Ectodermal cell (in vitro differentiated cells): ENCODE measurements around the gene KRT7.
A peak's percentile ranks its signal among the peaks of the same experiment; 100 is the strongest.

Experiments
- H3K27ac ChIP-seq: 2 replicates; pipeline ENCODE4 v1.7.0; 2013; ENCODE audit warnings: mild to moderate bottlenecking, low read depth, low read length; ENCODE audit not compliant: insufficient read depth, poor library complexity, severe bottlenecking
- H3K27me3 ChIP-seq: 2 replicates; pipeline ENCODE4 v1.7.0; 2013; ENCODE audit warnings: mild to moderate bottlenecking, low read length; ENCODE audit not compliant: insufficient read depth, control insufficient read depth, poor library complexity, severe bottlenecking
- H3K36me3 ChIP-seq: one replicate; pipeline ENCODE4 v1.7.0; 2013; ENCODE audit warnings: low read length; ENCODE audit not compliant: control insufficient read depth, insufficient read depth
- H3K4me1 ChIP-seq: one replicate; pipeline ENCODE4 v1.7.0; 2013; ENCODE audit warnings: low read length; ENCODE audit not compliant: control insufficient read depth, insufficient read depth
- H3K4me3 ChIP-seq: 2 replicates; pipeline ENCODE4 v1.7.0; 2013; ENCODE audit warnings: low read depth, low read length, control low read depth; ENCODE audit not compliant: insufficient read depth
- H3K9me3 ChIP-seq: 2 replicates; pipeline ENCODE4 v1.7.0; 2013; ENCODE audit warnings: mild to moderate bottlenecking, low read length, moderate library complexity; ENCODE audit not compliant: control insufficient read depth
- WGBS, 2 experiments: methylation state at CpG; one replicate each; pipeline ENCODE4 v1.1.7; 2013; ENCODE audit warnings: missing lambda C conversion rate in 2 of 2; 5-methylcytosine and 5-hydroxymethylcytosine counted together

The KRT7 gene

DNA sequence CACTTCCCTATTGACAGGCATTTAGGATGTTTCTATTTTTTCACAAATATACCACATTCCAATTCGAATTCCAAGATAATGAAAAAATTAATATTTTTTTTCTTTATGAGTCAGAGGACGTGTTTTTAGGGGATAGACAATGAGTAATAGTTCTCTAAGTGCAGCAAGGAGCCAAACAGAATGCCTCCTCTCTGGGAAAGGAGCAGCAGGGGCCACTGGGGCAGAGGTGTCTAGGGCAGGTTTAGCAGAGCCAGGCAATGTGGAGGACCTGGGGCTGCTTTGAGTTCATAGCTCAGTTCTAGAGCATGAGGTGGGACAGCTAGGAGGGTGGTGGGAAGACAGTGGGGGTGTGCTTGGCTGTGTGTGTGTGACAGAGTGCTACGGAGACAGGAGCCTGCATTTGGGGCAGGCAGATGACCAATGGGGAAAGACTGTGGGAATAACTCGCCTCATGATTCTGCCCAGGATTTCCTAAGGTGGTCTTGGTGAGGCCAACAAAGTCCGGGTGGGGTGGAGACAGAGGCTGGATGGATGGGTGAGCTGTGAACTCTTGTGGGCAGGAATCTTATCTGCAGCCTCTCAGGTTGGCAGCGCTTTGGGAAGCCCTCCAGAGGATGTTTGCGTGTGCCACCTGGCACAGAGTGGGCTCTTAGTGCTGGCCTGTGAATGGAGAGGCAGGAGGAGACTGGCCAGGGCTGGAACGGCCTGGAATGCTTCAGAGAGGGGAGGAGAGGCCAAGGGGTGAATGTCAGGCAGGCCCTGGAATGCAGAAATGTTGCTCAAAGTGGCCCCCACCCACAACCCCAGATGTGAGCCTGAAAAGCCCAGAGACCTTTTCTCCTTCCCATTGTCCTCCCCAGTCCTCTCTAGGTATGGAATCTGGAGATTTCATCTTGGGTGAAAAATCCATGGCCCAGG lies 2.4 kb upstream of the KRT7 start:
- WGBS, 2 experiments, result 77 to 81% methylated on average over 7 of the region's 8 CpGs
- H3K27me3 ChIP-seq, result peaks cover 39% of the 10 kb centered on the region
- H3K36me3 ChIP-seq, result no peaks in the 10 kb centered on the region
- H3K9me3 ChIP-seq, result no peaks in the 10 kb centered on the region
- no peak overlapping the region for H3K4me3 ChIP-seq
- H3K4me1 ChIP-seq, result peaks cover 19% of the 10 kb centered on the region
- H3K27ac ChIP-seq, result no peak overlapping the region

GRCh38 chr12:52231305-52232202 lies 1.5 kb upstream of the KRT7 start:
- H3K27ac ChIP-seq, result no peak overlapping the region
- H3K9me3 ChIP-seq, result no peaks in the 10 kb centered on the region
- peaks cover 39% of the 10 kb centered on the region for H3K27me3 ChIP-seq
- no peak overlapping the region for H3K4me3 ChIP-seq
- H3K4me1 ChIP-seq, result peaks cover 19% of the 10 kb centered on the region
- H3K36me3 ChIP-seq, result no peaks in the 10 kb centered on the region
- WGBS, 2 experiments, result 79% methylated on average over 16 of the region's 16 CpGs

DNA sequence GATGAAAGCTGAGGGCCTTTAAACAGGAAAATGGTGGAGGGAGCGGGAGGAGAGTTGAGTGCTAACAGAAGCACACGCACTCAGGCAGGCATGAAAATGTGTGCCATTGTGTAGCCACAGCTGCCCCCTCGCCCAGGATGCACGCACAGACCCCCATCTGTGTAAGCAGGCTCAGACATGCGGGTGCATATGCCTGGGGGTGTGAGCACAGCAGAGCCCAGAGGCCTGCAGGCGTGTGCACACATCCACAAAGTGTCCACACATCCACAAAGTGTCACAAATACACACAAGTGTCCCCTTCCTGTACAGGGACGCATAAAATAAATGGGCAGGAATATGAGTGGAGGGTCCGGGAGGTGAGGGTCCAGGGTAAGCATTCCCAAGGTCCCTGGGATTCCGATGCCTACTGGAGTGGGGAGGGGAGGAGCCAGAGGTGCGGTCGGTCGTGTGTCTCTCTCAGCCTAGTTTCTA lies 805 bp upstream of the KRT7 start:
- H3K4me3 ChIP-seq, result no peak overlapping the region
- 65 to 67% methylated on average over 12 of the region's 12 CpGs for WGBS, 2 experiments
- H3K9me3 ChIP-seq, result no peaks in the 10 kb centered on the region
- H3K4me1 ChIP-seq, result peaks cover 19% of the 10 kb centered on the region
- H3K27me3 ChIP-seq, result peaks cover 39% of the 10 kb centered on the region
- H3K36me3 ChIP-seq, result no peaks in the 10 kb centered on the region
- H3K27ac ChIP-seq, result no peak overlapping the region

- Histone ChIP-seq H3K9me3 (no peaks in the 10 kb centered on the region), H3K27me3 (peaks cover 39% of the 10 kb centered on the region), H3K27ac (no peak overlapping the region), H3K4me1 (peaks cover 19% of the 10 kb centered on the region), H3K4me3 (peak overlapping the region; percentile 26), H3K36me3 (no peaks in the 10 kb centered on the region)
- 7 to 9% methylated on average over 38 to 39 of the region's 40 CpGs for WGBS, 2 experiments
Measured at GRCh38 chr12:52233462-52234207, 592 bp downstream of the KRT7 start.

DNA sequence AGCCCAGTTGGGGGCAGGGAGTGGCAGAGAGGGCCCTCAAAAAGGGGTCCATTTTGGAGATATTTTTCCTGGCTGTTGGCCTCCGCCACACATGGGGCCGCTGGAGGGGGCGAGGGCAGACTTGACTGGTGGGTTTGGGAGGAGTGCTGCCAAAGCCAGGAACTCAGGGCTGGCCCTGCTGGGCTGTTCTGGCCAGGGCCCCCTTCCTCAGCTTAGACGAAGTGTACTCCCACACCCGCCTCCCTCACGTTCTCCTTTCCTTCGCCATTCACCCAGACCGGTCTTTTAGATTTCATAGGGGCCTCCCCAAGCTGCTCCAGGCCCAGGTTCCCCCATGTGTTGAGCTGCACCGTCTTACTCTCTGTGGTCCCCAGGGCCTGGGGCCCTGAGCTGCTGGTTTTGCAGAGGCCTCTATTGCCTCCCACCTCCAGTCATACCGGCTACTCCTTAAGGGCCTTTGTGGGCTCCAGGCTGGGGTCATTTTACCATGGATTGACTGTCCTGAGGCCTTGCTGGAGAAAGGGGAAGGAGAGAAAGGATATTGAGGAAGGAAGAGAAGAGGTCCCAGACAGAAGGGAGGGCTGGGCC lies 1.3 kb downstream of the KRT7 start:
- WGBS, 2 experiments, result 82% methylated on average over 10 of the region's 10 CpGs
- Histone ChIP-seq H3K36me3 (no peaks in the 10 kb centered on the region), H3K27me3 (peaks cover 39% of the 10 kb centered on the region), H3K9me3 (no peaks in the 10 kb centered on the region), H3K27ac (no peak overlapping the region), H3K4me1 (peaks cover 19% of the 10 kb centered on the region), H3K4me3 (no peak overlapping the region)

DNA sequence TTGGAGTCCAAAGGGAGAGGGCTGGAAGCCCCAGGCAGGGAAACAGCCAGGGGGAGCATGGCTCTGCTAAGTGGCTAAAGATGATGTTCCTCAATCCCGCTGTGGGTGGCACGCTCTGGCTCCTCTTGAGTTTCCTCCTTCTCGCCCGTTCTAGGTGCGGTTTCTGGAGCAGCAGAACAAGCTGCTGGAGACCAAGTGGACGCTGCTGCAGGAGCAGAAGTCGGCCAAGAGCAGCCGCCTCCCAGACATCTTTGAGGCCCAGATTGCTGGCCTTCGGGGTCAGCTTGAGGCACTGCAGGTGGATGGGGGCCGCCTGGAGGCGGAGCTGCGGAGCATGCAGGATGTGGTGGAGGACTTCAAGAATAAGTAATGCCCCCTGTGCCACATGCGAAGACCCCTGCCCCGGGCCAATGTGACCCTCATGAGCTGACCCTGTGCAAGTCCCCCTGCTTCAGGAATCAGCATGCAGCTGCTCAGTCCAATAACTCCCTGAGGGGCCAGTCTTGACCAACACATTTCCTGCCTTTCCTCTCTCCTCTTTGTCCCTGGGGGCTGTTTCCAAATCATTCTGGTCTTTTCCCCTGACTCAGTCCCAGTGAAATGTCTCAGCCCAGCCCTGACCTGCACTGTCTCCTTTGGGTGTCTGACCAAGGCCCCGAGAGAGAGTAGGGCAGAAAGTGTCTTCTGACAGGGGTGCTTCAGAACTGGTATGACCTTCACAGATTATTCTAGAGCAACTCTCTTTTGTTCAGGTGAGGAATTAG lies 2.1 kb downstream of the KRT7 start:
- H3K4me1 ChIP-seq, result peaks cover 19% of the 10 kb centered on the region
- H3K4me3 ChIP-seq, result no peak overlapping the region
- H3K36me3 ChIP-seq, result no peaks in the 10 kb centered on the region
- H3K9me3 ChIP-seq, result no peaks in the 10 kb centered on the region
- peaks cover 39% of the 10 kb centered on the region for H3K27me3 ChIP-seq
- no peak overlapping the region for H3K27ac ChIP-seq
- 95 to 96% methylated on average over 15 of the region's 15 CpGs for WGBS, 2 experiments

GRCh38 chr12:52235822-52236361 lies 2.8 kb downstream of the KRT7 start:
- no peak overlapping the region for H3K4me3 ChIP-seq
- no peaks in the 10 kb centered on the region for H3K9me3 ChIP-seq
- H3K27ac ChIP-seq, result no peak overlapping the region
- no peaks in the 10 kb centered on the region for H3K36me3 ChIP-seq
- H3K27me3 ChIP-seq, result peaks cover 38% of the 10 kb centered on the region
- WGBS, 2 experiments, result 89 to 93% methylated on average over 4 of the region's 4 CpGs
- peaks cover 19% of the 10 kb centered on the region for H3K4me1 ChIP-seq

GRCh38 chr12:52236386-52237050 lies 3.5 kb downstream of the KRT7 start:
- WGBS, 2 experiments, result 87 to 97% methylated on average over 3 of the region's 3 CpGs
- Histone ChIP-seq H3K4me3 (no peak overlapping the region), H3K27me3 (peaks cover 32% of the 10 kb centered on the region), H3K4me1 (peaks cover 14% of the 10 kb centered on the region), H3K9me3 (no peaks in the 10 kb centered on the region), H3K36me3 (no peaks in the 10 kb centered on the region), H3K27ac (no peak overlapping the region)
